Heart left ventricle (tissue), 13 donors: ENCODE measurements around the gene OR5AK2.

Source experiments
- POLR2A ChIP-seq, 2 donors: fragments of 450-650 bp; IDR thresholded peaks; one replicate each; pipeline ENCODE4 v1.6.1; 2017; ENCODE audit warnings: antibody characterized with exemption in 2 of 2, mild to moderate bottlenecking in 2 of 2, moderate library complexity in 2 of 2
- TF ChIP-seq, protein P1 (sequence below), 12 donors: fragments of 200-600 bp; sonication (generic) in 4 of 12; IDR thresholded peaks; one replicate each; pipeline versions ENCODE4 v1.5.0 to v1.8.0; 2018 to 2022; ENCODE audit warnings: antibody characterized with exemption in 12 of 12, mild to moderate bottlenecking in 5 of 12
- donor health status: ischemic (EF 13 %, LVEDD 7.1; RV severe dilation, severe dysfunction).
- donor health status: DM: no; HTN: yes; CAD: no.
- donor health status: DM: no; HTN: no; CAD: no.
- donor health status: ischemic (EF 25% LVEDD 6.9; RV normal size, moderate dysfunction).
- donor health status: ischemic (EF 25% LVEDD 5.7; RV mildly dilated, moderate dysfunction).
- donor health status: ischemic (EF 35%, LVEDD 5.7; RV mildly dilated, moderate dysfunction).
- donor health status: nonischemic (EF 11% LVEDD 7.7; RV severe dilation, severe dysfunction).
- donor health status: DM: yes; HTN: yes; CAD: no.
- donor health status: PGD.
- donor health status: ischemic (EF 29% LVEDD 5.4; RV normal size, mild dysfunction).
- donor health status: nonischemic (EF 23%, LVEDD 6.1; RV moderate dilation, normal function).

DNA sequence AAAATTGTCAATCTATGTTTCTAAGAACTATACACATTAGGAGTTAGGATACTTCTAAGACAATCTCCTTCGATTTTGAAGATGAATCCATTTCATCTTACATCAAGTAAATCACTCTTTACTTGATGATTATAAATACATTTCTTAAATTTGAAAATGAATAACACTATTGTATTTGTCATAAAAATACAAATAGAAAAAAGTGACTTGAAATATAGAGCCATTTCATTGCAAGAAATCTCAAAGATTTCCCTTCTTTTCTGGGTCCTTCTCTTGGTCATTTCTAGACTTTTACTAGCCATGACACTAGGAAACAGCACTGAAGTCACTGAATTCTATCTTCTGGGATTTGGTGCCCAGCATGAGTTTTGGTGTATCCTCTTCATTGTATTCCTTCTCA lies at the start of gene OR5AK2:
- no peak for TF ChIP-seq POLR2A (IDR thresholded peaks at IDR 0.05)
- TF ChIP-seq, protein P1, sequence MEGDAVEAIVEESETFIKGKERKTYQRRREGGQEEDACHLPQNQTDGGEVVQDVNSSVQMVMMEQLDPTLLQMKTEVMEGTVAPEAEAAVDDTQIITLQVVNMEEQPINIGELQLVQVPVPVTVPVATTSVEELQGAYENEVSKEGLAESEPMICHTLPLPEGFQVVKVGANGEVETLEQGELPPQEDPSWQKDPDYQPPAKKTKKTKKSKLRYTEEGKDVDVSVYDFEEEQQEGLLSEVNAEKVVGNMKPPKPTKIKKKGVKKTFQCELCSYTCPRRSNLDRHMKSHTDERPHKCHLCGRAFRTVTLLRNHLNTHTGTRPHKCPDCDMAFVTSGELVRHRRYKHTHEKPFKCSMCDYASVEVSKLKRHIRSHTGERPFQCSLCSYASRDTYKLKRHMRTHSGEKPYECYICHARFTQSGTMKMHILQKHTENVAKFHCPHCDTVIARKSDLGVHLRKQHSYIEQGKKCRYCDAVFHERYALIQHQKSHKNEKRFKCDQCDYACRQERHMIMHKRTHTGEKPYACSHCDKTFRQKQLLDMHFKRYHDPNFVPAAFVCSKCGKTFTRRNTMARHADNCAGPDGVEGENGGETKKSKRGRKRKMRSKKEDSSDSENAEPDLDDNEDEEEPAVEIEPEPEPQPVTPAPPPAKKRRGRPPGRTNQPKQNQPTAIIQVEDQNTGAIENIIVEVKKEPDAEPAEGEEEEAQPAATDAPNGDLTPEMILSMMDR (IDR thresholded peaks at IDR 0.05) = no peak
